SK-N-SH (cell line): ENCODE measurements around the gene MYL12A. TPM values are rescaled to one million over a fixed set of nuclear protein-coding genes. Genes with fewer than 3 reads are reported as not detected.
A peak's percentile ranks its signal among the peaks of the same experiment; 100 is the strongest.

Experiments used
- CTCF ChIA-PET: fragments of 300-600, 350-600 bp; formaldehyde crosslinking; extraction: SDS; loops from one replicate; lab custom pipeline; 2021; lab: Yijun Ruan, JAX
- POLR2A ChIA-PET: fragments of 350-600 bp; sonication (Branson Sonifier 250); formaldehyde crosslinking; extraction: SDS; loops from one replicate; lab custom pipeline; 2020; ENCODE audit warnings: antibody characterized with exemption, inconsistent platforms; lab: Yijun Ruan, JAX
- DNase-seq: peaks from one replicate; pipeline ENCODE4 v3.0.0; 2012
- H2AFZ ChIP-seq: fragments of 200-600 bp; sonication (generic); 2 replicates; pipeline ENCODE4 v1.8.1; 2016; ENCODE audit warnings: antibody characterized with exemption, mild to moderate bottlenecking, low read depth
- H3F3A ChIP-seq: fragments of 200-600 bp; sonication (generic); replicated peaks from 2 replicates; pipeline ENCODE3; 2016; ENCODE audit warnings: antibody characterized with exemption, mild to moderate bottlenecking; ENCODE audit not compliant: insufficient read depth
- H3K27ac ChIP-seq, 2 experiments: fragments of 200-500 bp in 1 of 2; fragments of 200-600 bp in 1 of 2; sonication (Bioruptor generic) in 1 of 2; sonication (generic), shearing (Covaris generic) in 1 of 2; 2 replicates each; pipeline versions ENCODE4 v1.5.1 to v1.6.1; 2014 to 2016; ENCODE audit warnings: low read depth in 2 of 2, inconsistent platforms in 1 of 2, low read length in 1 of 2, mild to moderate bottlenecking in 1 of 2, mixed read lengths in 1 of 2
- H3K27me3 ChIP-seq: fragments of 200-600 bp; sonication (generic), shearing (Covaris generic); 2 replicates; pipeline ENCODE4 v1.6.1; 2016; ENCODE audit warnings: mixed run types; ENCODE audit not compliant: insufficient read depth
- H3K36me3 ChIP-seq, 2 experiments: fragments of 200-500 bp in 1 of 2; fragments of 200-600 bp in 1 of 2; sonication (Bioruptor generic) in 1 of 2; sonication (generic) in 1 of 2; replicated peaks in 1 of 2; 2 replicates each; pipeline versions ENCODE3 to v1.5.1; 2014 to 2016; ENCODE audit warnings: low read length in 1 of 2, mild to moderate bottlenecking in 1 of 2; ENCODE audit not compliant: insufficient read depth in 2 of 2, control insufficient read depth in 1 of 2
- H3K4me1 ChIP-seq, 2 experiments: fragments of 200-500 bp in 1 of 2; fragments of 200-600 bp in 1 of 2; sonication (Bioruptor generic) in 1 of 2; sonication (generic), shearing (Covaris generic) in 1 of 2; 2 replicates each; pipeline versions ENCODE4 v1.5.1 to v1.6.1; 2014 to 2016; ENCODE audit warnings: low read depth in 1 of 2, low read length in 1 of 2, mixed run types in 1 of 2; ENCODE audit not compliant: insufficient read depth in 2 of 2, control insufficient read depth in 1 of 2
- H3K4me2 ChIP-seq: fragments of 200-600 bp; sonication (generic), shearing (Covaris generic); 2 replicates; pipeline ENCODE4 v1.6.1; 2017; ENCODE audit warnings: mixed run types
- H3K4me3 ChIP-seq, 2 experiments: fragments of 200-500 bp in 1 of 2; fragments of 200-600 bp in 1 of 2; sonication (Bioruptor generic) in 1 of 2; sonication (generic), shearing (Covaris generic) in 1 of 2; 2 replicates each; pipeline versions ENCODE4 v1.5.1 to v1.8.1; 2014 to 2016; ENCODE audit warnings: low read depth in 2 of 2, inconsistent platforms in 1 of 2, low read length in 1 of 2, mild to moderate bottlenecking in 1 of 2, mixed read lengths in 1 of 2, moderate library complexity in 1 of 2
- H3K79me2 ChIP-seq: fragments of 200-600 bp; sonication (generic); 2 replicates; pipeline ENCODE4 v1.8.1; 2017; ENCODE audit warnings: mild to moderate bottlenecking; ENCODE audit not compliant: insufficient read depth
- H3K9ac ChIP-seq: fragments of 200-600 bp; sonication (generic); 2 replicates; pipeline ENCODE4 v1.6.1; 2017; ENCODE audit warnings: mixed run types
- H3K9me2 ChIP-seq: fragments of 200-600 bp; sonication (generic); 2 replicates; pipeline ENCODE4 v1.6.1; 2017; ENCODE audit warnings: mixed run types
- H3K9me3 ChIP-seq: fragments of 200-600 bp; sonication (generic); 2 replicates; pipeline ENCODE4 v1.6.1; 2017; ENCODE audit warnings: mixed run types, mild to moderate bottlenecking, moderate library complexity
- H4K20me1 ChIP-seq: fragments of 200-600 bp; sonication (generic); 2 replicates; pipeline ENCODE4 v1.6.1; 2017; ENCODE audit warnings: mild to moderate bottlenecking, mixed run types; ENCODE audit not compliant: insufficient read depth
- FOXM1 ChIP-seq: IDR thresholded peaks from 2 replicates; pipeline ENCODE4 v1.4.0; 2012; ENCODE audit warnings: low read depth, mild to moderate bottlenecking
- JUND ChIP-seq: IDR thresholded peaks from 2 replicates; pipeline ENCODE4 v1.4.0; 2012
- MAX ChIP-seq: IDR thresholded peaks from 2 replicates; pipeline ENCODE4 v1.4.0; 2012; ENCODE audit warnings: low read depth
- NFIC ChIP-seq: IDR thresholded peaks from 2 replicates; pipeline ENCODE4 v1.4.0; 2012; ENCODE audit warnings: borderline replicate concordance
- NRF1 ChIP-seq: IDR thresholded peaks from 2 replicates; pipeline ENCODE4 v1.6.1; 2012; ENCODE audit warnings: low read depth, mild to moderate bottlenecking, low read length
- RCOR1 ChIP-seq: fragments of 150-350 bp; IDR thresholded peaks from 2 replicates; pipeline ENCODE4 v1.6.1; 2017; ENCODE audit warnings: antibody characterized with exemption, low read length
- REST ChIP-seq: IDR thresholded peaks from 2 replicates; pipeline ENCODE4 v1.6.1; 2012; ENCODE audit warnings: mild to moderate bottlenecking, low read depth, low read length, moderate library complexity
- RXRA ChIP-seq: IDR thresholded peaks from 2 replicates; pipeline ENCODE4 v1.4.0; 2012; ENCODE audit warnings: low read depth, mild to moderate bottlenecking, borderline replicate concordance
- TAF1 ChIP-seq: IDR thresholded peaks from 2 replicates; pipeline ENCODE4 v1.6.1; 2012; ENCODE audit warnings: low read depth, mild to moderate bottlenecking, low read length, moderate library complexity, borderline replicate concordance
- TEAD4 ChIP-seq: IDR thresholded peaks from 2 replicates; pipeline ENCODE4 v1.4.0; 2012; ENCODE audit warnings: mild to moderate bottlenecking, borderline replicate concordance; ENCODE audit not compliant: insufficient read depth
- USF1 ChIP-seq: IDR thresholded peaks from 2 replicates; pipeline ENCODE4 v1.4.0; 2012; ENCODE audit warnings: low read depth, borderline replicate concordance
- ZBTB33 ChIP-seq: IDR thresholded peaks from 2 replicates; pipeline ENCODE4 v1.4.0; 2012; ENCODE audit warnings: low read depth, borderline replicate concordance
- WGBS: methylation state at CpG from one replicate; pipeline ENCODE4 v1.1.6; 2017; ENCODE audit warnings: low lambda C conversion rate; 5-methylcytosine and 5-hydroxymethylcytosine counted together
- polyA plus RNA-seq, 3 experiments: library from polyadenylated mRNA; depleted of rRNA; stranded (reverse); fragments of >200 nt; gene quantifications; 2 replicates each; pipeline ENCODE4 v1.2.3, GENCODE V29; 2012
- TF ChIP-seq, protein P1 (sequence below): fragments of 200-600 bp; sonication (generic); IDR thresholded peaks from 2 replicates; pipeline ENCODE4 v1.6.1; 2017; ENCODE audit warnings: antibody characterized with exemption, mild to moderate bottlenecking, moderate library complexity

MYL12A gene
- polyA plus RNA-seq, 1 of the 3 experiments (the other 2 are of a cell fraction) = 448 TPM

DNA sequence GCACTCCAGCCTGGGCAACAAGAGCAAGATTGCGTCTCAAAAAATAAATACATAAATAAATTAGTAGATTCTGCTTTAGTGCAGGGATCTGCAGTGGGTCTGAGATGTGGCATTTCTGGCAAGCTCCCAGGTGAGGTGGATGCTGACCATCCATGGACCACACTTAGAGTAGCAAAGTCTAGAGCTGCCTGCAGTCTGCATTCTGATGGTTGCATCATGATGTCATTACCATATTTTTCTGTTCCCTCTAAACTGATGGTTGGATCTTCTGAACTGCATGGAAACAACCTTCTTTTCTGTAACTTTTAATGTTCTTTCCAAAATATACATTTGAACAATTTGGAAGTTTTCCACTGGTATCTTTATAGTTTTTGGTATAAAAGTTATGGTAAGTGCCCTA lies 57.2 kb downstream of the MYL12A start:
- H3K27me3 ChIP-seq = no peaks in the 10 kb centered on the region
- 91% methylated on average over 1 of the region's 1 CpG for WGBS
- H3K4me3 ChIP-seq = no peak overlapping the region
- ChIA-PET CTCF (interaction anchor here (1.4 kb wide), 1 partner anchor 150 kb away, joined by 3 read pairs; no protein-coding TSS in a partner anchor), POLR2A (no interaction called here)
- peak overlapping the region in 1 of 2 experiments; percentile 66; a peak in 2 of 4 replicates for H3K27ac ChIP-seq
- H3F3A ChIP-seq = peaks cover 10% of the 10 kb centered on the region
- no peaks in the 10 kb centered on the region for H3K9me3 ChIP-seq
- no peaks in the 10 kb centered on the region for H3K9me2 ChIP-seq
- H3K4me2 ChIP-seq = no peak overlapping the region
- no peak overlapping the region for H3K9ac ChIP-seq
- H3K36me3 ChIP-seq = no peaks in the 10 kb centered on the region
- peaks cover 0 to 8% of the 10 kb centered on the region in 2 experiments; a peak in 3 of 4 replicates for H3K4me1 ChIP-seq
- no peaks in the 10 kb centered on the region for H3K79me2 ChIP-seq
- TF ChIP-seq, protein P1, sequence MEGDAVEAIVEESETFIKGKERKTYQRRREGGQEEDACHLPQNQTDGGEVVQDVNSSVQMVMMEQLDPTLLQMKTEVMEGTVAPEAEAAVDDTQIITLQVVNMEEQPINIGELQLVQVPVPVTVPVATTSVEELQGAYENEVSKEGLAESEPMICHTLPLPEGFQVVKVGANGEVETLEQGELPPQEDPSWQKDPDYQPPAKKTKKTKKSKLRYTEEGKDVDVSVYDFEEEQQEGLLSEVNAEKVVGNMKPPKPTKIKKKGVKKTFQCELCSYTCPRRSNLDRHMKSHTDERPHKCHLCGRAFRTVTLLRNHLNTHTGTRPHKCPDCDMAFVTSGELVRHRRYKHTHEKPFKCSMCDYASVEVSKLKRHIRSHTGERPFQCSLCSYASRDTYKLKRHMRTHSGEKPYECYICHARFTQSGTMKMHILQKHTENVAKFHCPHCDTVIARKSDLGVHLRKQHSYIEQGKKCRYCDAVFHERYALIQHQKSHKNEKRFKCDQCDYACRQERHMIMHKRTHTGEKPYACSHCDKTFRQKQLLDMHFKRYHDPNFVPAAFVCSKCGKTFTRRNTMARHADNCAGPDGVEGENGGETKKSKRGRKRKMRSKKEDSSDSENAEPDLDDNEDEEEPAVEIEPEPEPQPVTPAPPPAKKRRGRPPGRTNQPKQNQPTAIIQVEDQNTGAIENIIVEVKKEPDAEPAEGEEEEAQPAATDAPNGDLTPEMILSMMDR = no peak
- no peak for TF ChIP-seq JUND
- no peak for TF ChIP-seq ZBTB33
- no peak for TF ChIP-seq TEAD4
- TF ChIP-seq NFIC = no peak
- no peak for TF ChIP-seq MAX
- no peak for TF ChIP-seq RCOR1
- TF ChIP-seq TAF1 = no peak
- no peak for TF ChIP-seq REST
- TF ChIP-seq NRF1 = no peak
- no peak for TF ChIP-seq RXRA
- TF ChIP-seq USF1 = no peak
- TF ChIP-seq FOXM1 = no peak
- TF ChIP-seq, all 33 proteins: peak for 0
- no peak for DNase-seq
- Histone ChIP-seq H4K20me1 (no peaks in the 10 kb centered on the region), H2AFZ (no peak overlapping the region)
